Subcutaneous adipose tissue (tissue), 4 donors: ENCODE results near the gene CFAP74. TPM values are rescaled to one million over a fixed set of nuclear protein-coding genes. Genes with fewer than 3 reads are reported as not detected.

Experiments
- total RNA-seq, 4 donors: library from RNA; depleted of rRNA; stranded (reverse); fragments of >200 nt; gene quantifications; one replicate each; pipeline ENCODE4 v1.1.0, GENCODE V29; 2016
- TF ChIP-seq, protein P1 (sequence below): fragments of 450-650 bp; IDR thresholded peaks from one replicate; pipeline ENCODE4 v1.5.1; 2016; ENCODE audit warnings: low read depth, mild to moderate bottlenecking, control low read depth, antibody characterized with exemption, moderate library complexity

Gene CFAP74
- total RNA-seq, 4 donors from 2014 or later: 0.16 TPM; not detected in 3

DNA sequence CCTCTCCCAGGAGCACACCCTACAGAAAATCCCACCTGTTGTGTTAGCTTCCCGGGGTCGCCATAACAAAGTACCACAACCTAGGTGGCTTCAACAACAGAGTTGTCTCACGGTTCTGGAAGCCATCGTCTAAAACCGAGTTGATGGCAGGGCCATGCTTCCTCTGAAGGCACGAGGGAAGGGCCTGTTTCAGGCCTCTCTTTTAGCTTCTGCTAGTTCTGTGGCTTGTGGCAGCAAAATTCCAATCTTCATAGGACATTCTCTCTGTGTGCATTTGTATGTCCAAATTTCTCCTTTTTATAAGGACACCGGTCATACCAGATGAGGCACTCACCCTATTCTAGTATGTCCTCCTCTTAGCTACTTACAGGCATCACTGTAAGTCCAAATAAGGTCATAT lies 3.2 kb downstream of the CFAP74 start:
- TF ChIP-seq, protein P1, sequence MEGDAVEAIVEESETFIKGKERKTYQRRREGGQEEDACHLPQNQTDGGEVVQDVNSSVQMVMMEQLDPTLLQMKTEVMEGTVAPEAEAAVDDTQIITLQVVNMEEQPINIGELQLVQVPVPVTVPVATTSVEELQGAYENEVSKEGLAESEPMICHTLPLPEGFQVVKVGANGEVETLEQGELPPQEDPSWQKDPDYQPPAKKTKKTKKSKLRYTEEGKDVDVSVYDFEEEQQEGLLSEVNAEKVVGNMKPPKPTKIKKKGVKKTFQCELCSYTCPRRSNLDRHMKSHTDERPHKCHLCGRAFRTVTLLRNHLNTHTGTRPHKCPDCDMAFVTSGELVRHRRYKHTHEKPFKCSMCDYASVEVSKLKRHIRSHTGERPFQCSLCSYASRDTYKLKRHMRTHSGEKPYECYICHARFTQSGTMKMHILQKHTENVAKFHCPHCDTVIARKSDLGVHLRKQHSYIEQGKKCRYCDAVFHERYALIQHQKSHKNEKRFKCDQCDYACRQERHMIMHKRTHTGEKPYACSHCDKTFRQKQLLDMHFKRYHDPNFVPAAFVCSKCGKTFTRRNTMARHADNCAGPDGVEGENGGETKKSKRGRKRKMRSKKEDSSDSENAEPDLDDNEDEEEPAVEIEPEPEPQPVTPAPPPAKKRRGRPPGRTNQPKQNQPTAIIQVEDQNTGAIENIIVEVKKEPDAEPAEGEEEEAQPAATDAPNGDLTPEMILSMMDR: no peak

DNA sequence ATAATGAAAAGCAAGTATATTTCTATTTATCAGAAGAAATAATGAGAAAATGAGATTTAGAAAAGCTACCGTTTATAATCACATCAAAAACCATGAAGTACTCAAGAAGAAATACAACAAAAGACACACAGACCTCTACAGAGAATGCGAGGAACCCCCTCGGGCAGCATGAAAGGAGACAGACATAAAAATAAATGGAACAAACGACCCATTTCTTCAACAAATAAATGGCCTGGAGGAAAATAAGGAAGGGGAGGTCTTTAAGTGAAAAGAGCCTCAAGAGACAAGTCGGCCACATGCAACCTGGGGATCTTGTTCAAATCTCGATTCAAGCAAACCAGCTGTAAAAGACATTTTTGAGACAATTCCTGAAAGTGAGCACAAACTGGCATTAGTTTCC lies 6.0 kb downstream of the CFAP74 start:
- TF ChIP-seq, protein P1: no peak

DNA sequence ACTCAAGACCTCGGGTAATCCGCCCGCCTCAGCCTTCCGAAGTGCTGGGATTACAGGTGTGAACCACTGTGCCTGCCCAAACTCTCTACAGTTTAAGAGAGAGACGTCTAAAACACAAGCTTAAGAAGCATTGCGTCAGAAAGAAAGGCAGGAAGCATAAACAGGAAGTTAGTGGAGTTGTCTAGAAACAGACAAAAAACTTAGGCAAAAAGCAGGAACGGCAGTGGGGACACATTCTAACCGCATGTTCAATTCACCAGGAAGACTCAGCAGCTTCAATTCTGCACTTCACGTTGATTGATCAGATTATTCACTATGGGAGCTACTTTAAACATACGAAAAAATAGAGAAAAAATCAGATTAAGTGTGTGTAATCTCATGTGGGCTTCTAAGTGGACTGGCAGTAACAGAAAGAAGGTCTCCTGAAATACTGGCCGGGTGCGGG lies 7.4 kb downstream of the CFAP74 start:
- TF ChIP-seq, protein P1: no peak

DNA sequence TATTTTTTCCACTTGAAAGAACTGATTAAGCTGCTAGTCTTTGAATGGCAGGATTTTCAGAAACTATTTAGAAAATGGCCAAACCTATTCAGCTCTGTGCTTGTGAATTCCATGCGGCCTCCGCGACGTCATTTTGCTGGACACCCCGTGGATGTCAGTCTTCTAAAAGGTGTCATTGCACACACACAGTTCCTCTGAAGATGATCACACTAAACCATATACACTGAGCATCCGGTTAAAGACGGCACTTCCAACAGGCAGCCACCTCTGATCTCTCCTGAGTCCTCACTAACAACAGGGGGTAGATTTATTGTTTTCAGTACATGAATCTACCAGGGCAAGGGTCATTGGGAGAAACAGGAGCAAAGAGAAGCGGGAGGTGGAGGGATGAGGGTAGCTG lies 9.1 kb downstream of the CFAP74 start:
- TF ChIP-seq, protein P1: no peak

DNA sequence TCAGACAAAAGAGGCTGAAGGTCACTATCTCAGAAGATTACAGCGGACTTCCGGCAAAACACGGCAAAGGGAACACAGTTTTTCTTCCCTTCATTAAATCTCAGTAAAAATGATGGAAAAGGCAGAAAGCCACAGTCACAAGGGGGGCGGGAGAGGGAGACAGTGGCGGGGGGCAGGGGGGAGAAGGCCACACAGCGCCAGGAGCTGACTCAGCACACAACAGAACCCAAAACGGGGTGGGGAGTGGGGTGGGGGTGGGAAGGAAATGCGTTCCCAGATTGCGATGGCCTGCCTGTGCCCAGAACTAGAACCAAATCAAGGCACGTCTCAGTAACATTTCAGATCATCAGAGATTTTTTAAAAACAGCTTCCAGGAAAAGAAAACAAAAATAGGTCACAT lies 13.4 kb downstream of the CFAP74 start:
- TF ChIP-seq, protein P1: no peak

DNA sequence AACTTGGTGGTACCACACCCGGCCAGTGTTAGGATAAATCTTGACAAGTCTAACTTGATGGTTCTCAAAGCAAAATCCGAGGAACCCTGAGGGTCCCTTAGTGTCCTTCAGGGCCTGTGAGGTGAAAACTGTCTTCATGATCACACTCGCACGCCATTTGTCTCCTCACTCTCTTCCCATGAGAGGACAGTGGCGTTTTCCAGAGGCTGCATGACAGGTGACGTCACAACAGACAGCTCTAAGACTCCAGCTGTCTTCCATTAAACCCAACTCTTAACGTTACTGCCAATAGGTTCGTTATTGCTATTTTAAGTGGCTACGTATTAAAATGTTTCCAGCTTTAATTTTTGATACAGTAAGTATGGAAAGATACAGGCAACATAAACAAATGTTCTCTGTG lies 13.8 kb downstream of the CFAP74 start:
- TF ChIP-seq, protein P1: no peak

DNA sequence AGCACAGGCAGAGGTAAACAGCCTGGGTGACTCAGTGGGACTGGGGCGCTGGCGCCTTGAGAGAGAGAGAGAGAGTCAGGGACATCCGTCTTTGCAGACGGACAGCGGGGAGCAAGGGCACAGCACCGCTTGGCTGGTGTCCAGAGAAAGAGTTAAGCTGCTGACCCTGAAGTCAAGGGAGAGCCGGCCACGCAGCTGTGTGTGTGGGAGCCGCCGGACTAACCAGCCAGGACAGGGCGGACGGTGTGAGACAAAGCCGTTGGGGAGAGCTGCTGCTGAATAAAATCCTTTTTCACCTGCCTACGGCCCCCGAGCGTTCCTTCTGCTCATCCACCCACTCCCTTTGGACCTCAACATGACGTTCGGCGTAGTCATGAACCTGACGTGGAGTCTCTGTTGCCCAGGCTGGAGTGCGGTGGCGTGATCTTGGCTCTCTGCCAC lies 14.5 kb downstream of the CFAP74 start:
- TF ChIP-seq, protein P1: no peak
